ENCODE results near the gene CREM. TPM values are rescaled to one million over a fixed set of nuclear protein-coding genes. Genes with fewer than 3 reads are reported as not detected.
A peak's percentile ranks its signal among the peaks of the same experiment; 100 is the strongest.
"Not testable (repeated sequence)": the region's sequence is repeated elsewhere in the genome, so short reads cannot be mapped to it uniquely, and the experiment has no call there.

Gene CREM
- total RNA-seq, 2 donors from 2014 or later: 10.9 to 24.8 TPM

- no peak overlapping the region for H3K4me3 ChIP-seq
- H3K9ac ChIP-seq (ENCODE audit: low read depth in 2 of 2, low read length in 2 of 2): no peak overlapping the region
- H3K4me1 ChIP-seq: no peaks in the 10 kb centered on the region
- intact Hi-C loops (cut with DNase I): no loop called here
- no peak for DNase-seq
- H3K27me3 ChIP-seq: no peaks in the 10 kb centered on the region
- no peak for TF ChIP-seq CTCF (IDR thresholded peaks at IDR 0.05)
- no peak overlapping the region for H3K27ac ChIP-seq
- no peaks in the 10 kb centered on the region for H3K9me3 ChIP-seq
- no peaks in the 10 kb centered on the region for H3K36me3 ChIP-seq
Observed at GRCh38 chr10:35213699-35214098, 87.1 kb downstream of the CREM start.

DNA sequence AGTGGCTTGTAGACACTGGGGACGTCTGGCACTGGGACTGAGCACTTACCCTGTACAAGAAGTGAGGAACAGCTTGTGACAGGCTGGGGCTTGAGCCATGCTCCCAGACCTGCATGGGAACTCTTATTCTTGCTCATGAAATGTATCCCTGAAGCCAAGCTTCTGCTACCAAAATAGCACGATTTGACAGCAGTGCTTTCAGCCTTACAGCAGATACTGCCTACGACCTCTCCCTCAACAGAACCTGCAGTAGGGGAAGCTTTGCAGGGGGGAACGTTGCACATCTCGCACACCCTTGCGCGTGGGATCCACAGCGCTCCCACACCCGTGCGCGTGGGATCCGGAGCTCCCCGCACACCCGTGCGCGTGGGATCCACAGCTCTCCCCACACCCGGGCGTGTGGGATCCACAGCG is 88.0 kb downstream of the CREM start:
- Histone ChIP-seq H3K27me3 (no peaks in the 10 kb centered on the region), H3K4me3 (no peak overlapping the region), H3K9ac (ENCODE audit: low read depth in 2 of 2, low read length in 2 of 2) (no peak overlapping the region), H3K4me1 (no peaks in the 10 kb centered on the region), H3K27ac (no peak overlapping the region), H3K36me3 (no peaks in the 10 kb centered on the region), H3K9me3 (no peaks in the 10 kb centered on the region)
- TF ChIP-seq CTCF (IDR thresholded peaks at IDR 0.05): no peak
- DNase-seq: no peak
- intact Hi-C loops (cut with DNase I): loop anchor here (5.0 kb wide), 1 partner anchor 222 kb away; no protein-coding TSS in a partner anchor

DNA sequence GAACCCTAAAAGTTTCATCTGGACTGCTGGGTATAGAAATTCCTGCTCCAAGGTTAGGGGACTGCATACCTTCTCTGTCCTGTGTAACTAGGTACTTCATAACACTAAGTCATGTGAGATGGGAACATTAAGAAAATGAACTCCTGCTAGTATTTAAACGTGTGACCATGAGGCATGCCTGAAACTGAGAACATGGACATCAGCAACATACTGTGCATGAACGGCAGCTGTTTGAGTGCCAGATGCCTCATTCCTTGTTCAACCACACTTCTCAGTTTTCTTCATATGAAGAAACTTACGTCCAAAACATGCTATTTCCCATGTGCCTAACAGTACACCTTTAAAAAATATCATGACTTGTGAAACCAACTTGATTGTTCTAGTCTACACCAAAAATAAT is 88.5 kb downstream of the CREM start:
- DNase-seq: no peak
- Histone ChIP-seq H3K9ac (ENCODE audit: low read depth in 2 of 2, low read length in 2 of 2) (no peak overlapping the region), H3K4me1 (no peaks in the 10 kb centered on the region), H3K36me3 (no peaks in the 10 kb centered on the region), H3K4me3 (no peak overlapping the region), H3K27me3 (no peaks in the 10 kb centered on the region), H3K27ac (no peak overlapping the region), H3K9me3 (no peaks in the 10 kb centered on the region)
- no peak for TF ChIP-seq CTCF (IDR thresholded peaks at IDR 0.05)
- intact Hi-C loops (cut with DNase I): loop anchor here (5.0 kb wide), 1 partner anchor 223 kb away; no protein-coding TSS in a partner anchor

DNA sequence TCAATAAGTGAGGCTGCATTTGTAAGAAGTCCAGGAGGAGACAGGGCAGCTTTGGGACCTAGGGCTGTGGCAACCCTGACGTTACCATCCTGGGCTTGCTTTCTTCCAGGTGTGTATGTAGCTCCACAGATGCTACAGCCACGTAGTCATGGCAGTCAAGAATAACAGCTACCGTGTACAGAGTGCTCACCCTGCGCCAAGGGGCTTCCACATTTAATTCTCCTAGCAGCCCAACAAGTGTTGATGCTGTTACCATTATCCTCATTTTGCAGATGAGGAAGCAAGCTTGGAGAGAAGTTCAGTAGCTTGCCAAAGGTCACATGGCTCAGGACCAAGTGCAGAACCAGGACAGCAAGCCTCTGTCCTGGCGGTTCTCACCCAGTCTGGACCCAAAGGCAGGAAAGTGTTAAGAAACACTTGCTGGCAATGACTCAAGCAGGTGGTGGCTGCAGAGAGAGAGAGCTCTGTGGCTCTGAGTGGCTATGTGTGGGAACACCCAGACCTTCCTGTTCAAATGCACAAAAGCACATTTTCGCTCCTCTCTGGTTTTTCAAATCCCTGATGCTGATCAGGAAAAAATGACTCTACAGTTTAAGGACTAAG is 89.8 kb downstream of the CREM start:
- intact Hi-C loops (cut with DNase I): loop anchor here (5.0 kb wide), 1 partner anchor 224 kb away; no protein-coding TSS in a partner anchor
- Histone ChIP-seq H3K4me1 (no peaks in the 10 kb centered on the region), H3K27ac (no peak overlapping the region), H3K27me3 (no peaks in the 10 kb centered on the region), H3K9ac (ENCODE audit: low read depth in 2 of 2, low read length in 2 of 2) (no peak overlapping the region), H3K4me3 (no peak overlapping the region), H3K36me3 (no peaks in the 10 kb centered on the region), H3K9me3 (no peaks in the 10 kb centered on the region)
- DNase-seq: peak; percentile 28
- TF ChIP-seq CTCF (IDR thresholded peaks at IDR 0.05): no peak

GRCh38 chr10:35216956-35217355 is 90.3 kb downstream of the CREM start:
- H3K27ac ChIP-seq; H3K9me3 ChIP-seq; H3K4me1 ChIP-seq; DNase-seq; H3K27me3 ChIP-seq; H3K4me3 ChIP-seq; H3K36me3 ChIP-seq; H3K9ac ChIP-seq (ENCODE audit: low read depth in 2 of 2, low read length in 2 of 2): not testable (repeated sequence)
- intact Hi-C loops (cut with DNase I): loop anchor here (5.0 kb wide), 1 partner anchor 225 kb away; no protein-coding TSS in a partner anchor

DNA sequence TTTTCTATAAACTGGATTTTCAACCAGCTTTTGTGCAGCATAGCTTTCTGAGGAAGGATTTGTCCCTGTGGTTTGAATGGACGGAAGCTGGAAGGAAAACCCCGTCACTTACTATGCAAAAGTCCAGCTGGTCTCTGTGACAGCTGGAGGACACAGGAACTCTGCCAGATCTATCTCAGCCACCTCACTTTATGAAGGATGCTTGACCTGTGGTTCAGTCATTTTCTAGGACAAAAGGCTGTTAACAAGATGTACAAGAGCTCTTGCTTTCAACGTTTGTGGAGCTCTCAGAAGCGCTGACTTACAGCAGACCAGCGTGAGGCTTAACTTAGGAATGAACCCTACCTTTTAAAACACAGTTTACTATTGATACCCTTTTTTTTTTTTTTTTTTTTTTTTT is 90.8 kb downstream of the CREM start:
- DNase-seq: no peak
- no peaks in the 10 kb centered on the region for H3K9me3 ChIP-seq
- no peaks in the 10 kb centered on the region for H3K4me1 ChIP-seq
- TF ChIP-seq CTCF (IDR thresholded peaks at IDR 0.05): no peak
- H3K4me3 ChIP-seq: no peak overlapping the region
- no peak overlapping the region for H3K27ac ChIP-seq
- no peaks in the 10 kb centered on the region for H3K27me3 ChIP-seq
- intact Hi-C loops (cut with DNase I): loop anchor here (5.0 kb wide), 1 partner anchor 225 kb away; no protein-coding TSS in a partner anchor
- H3K9ac ChIP-seq (ENCODE audit: low read depth in 2 of 2, low read length in 2 of 2): no peak overlapping the region
- H3K36me3 ChIP-seq: no peaks in the 10 kb centered on the region

All from colonic mucosa (tissue), 4 donors.